HEK293 (cell line): ENCODE data around the gene PSORS1C1.

Source experiments
- IKZF3 ChIP-seq: fragments of 450-650 bp; IDR thresholded peaks from 2 replicates; pipeline ENCODE4 v1.5.0; 2018; ENCODE audit warnings: missing biosample characterization, mild to moderate bottlenecking, missing genetic modification characterization, moderate library complexity
- KLF16 ChIP-seq: fragments of 450-650 bp; formaldehyde crosslinking; IDR thresholded peaks from 2 replicates; pipeline ENCODE4 v1.5.1; 2017; ENCODE audit warnings: missing biosample characterization, missing genetic modification characterization
- PRDM1 ChIP-seq: fragments of 450-650 bp; formaldehyde crosslinking; IDR thresholded peaks from 2 replicates; pipeline ENCODE4; 2016; ENCODE audit warnings: missing biosample characterization, missing genetic modification characterization
- ZNF24 ChIP-seq: fragments of 450-650 bp; formaldehyde crosslinking; IDR thresholded peaks from 2 replicates; pipeline ENCODE4 v1.5.1; 2016; ENCODE audit warnings: missing biosample characterization, missing genetic modification characterization
- ZNF426 ChIP-seq: fragments of 450-650 bp; formaldehyde crosslinking; IDR thresholded peaks from 2 replicates; pipeline ENCODE4 v1.5.1; 2017; ENCODE audit warnings: missing biosample characterization, missing genetic modification characterization, mild to moderate bottlenecking, inconsistent platforms, moderate library complexity
- ZNF660 ChIP-seq: fragments of 450-650 bp; IDR thresholded peaks from 2 replicates; pipeline ENCODE4 v1.5.1; 2018; ENCODE audit warnings: missing biosample characterization, mild to moderate bottlenecking, missing genetic modification characterization
- ZNF670 ChIP-seq: fragments of 450-650 bp; formaldehyde crosslinking; IDR thresholded peaks from 2 replicates; pipeline ENCODE4 v1.5.1; 2016; ENCODE audit warnings: missing biosample characterization, missing genetic modification characterization, low read depth
- ZNF768 ChIP-seq: fragments of 450-650 bp; formaldehyde crosslinking; IDR thresholded peaks from 2 replicates; pipeline ENCODE4 v1.5.1; 2018; ENCODE audit warnings: missing biosample characterization, mild to moderate bottlenecking, missing genetic modification characterization
- ZNF777 ChIP-seq: fragments of 450-650 bp; formaldehyde crosslinking; IDR thresholded peaks from 2 replicates; pipeline ENCODE4 v1.5.1; 2017; ENCODE audit warnings: missing biosample characterization, missing genetic modification characterization, borderline replicate concordance
- TF ChIP-seq, protein P1 (sequence below): fragments of 450-650 bp; formaldehyde crosslinking; IDR thresholded peaks from 2 replicates; pipeline ENCODE4 v1.5.1; 2016; ENCODE audit warnings: missing biosample characterization, missing genetic modification characterization
- TF ChIP-seq, protein P2 (sequence below): fragments of 450-650 bp; formaldehyde crosslinking; IDR thresholded peaks from 2 replicates; pipeline ENCODE4 v1.5.1; 2016; ENCODE audit warnings: missing biosample characterization, missing genetic modification characterization
- TF ChIP-seq, protein P3 (sequence below): fragments of 450-650 bp; formaldehyde crosslinking; IDR thresholded peaks from 2 replicates; pipeline ENCODE4 v1.5.1; 2017; ENCODE audit warnings: missing biosample characterization, missing genetic modification characterization
- TF ChIP-seq, protein P4 (sequence below): IDR thresholded peaks from 2 replicates; pipeline ENCODE4 v1.6.1; 2011; ENCODE audit warnings: mild to moderate bottlenecking, low read depth, low read length, borderline replicate concordance

DNA sequence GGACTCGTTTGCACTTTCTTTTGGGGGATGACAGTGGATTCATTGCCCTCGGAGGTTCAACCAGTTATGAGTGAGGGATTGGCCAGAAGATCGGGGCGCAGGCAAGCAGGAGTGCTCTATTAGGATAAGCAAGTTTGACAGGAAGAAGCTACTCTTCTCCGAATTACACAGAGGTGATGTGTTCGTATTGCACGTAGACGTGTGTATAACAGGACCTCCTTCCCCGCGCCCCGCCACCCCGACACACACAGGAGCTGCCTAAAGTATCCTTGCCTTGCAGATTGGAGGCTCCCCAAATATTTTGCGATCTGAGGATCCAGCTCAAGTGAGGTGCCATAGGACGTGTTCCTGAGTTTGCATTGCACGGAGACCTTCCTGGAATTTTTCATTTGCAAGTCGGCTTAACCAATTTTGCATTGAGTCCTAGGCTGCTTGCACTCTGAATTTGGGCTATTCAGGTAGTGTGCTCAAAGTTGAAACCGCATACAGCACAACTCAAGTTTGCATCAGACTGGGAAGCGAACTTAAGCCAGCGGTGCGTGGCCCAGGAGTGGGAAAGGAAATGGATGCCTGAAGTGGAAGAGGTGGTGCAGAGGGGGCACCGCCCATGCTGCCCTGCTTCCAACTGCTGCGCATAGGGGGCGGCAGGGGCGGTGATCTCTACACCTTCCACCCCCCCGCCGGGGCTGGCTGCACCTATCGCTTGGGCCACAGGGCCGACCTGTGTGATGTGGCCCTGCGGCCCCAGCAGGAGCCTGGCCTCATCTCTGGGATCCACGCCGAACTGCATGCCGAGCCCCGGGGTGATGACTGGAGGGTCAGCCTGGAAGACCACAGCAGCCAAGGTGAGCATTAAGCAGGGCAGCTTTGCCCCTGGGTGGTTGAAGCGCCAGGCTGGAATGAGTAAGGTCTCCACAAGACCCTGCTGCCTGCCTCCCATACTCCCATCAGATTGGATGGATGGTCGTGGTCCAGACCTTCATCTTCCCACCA is 44.6 kb downstream of the PSORS1C1 start:
- no peak for TF ChIP-seq ZNF670
- TF ChIP-seq, protein P1, sequence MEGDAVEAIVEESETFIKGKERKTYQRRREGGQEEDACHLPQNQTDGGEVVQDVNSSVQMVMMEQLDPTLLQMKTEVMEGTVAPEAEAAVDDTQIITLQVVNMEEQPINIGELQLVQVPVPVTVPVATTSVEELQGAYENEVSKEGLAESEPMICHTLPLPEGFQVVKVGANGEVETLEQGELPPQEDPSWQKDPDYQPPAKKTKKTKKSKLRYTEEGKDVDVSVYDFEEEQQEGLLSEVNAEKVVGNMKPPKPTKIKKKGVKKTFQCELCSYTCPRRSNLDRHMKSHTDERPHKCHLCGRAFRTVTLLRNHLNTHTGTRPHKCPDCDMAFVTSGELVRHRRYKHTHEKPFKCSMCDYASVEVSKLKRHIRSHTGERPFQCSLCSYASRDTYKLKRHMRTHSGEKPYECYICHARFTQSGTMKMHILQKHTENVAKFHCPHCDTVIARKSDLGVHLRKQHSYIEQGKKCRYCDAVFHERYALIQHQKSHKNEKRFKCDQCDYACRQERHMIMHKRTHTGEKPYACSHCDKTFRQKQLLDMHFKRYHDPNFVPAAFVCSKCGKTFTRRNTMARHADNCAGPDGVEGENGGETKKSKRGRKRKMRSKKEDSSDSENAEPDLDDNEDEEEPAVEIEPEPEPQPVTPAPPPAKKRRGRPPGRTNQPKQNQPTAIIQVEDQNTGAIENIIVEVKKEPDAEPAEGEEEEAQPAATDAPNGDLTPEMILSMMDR (tag by site-specific recombination) = peak; percentile 87
- no peak for TF ChIP-seq ZNF768
- TF ChIP-seq IKZF3 (tag by site-specific recombination) = peak; percentile 53; the same call in 1 of the 2 replicates
- no peak for TF ChIP-seq ZNF24
- TF ChIP-seq ZNF777 (tag by site-specific recombination) = no peak
- TF ChIP-seq ZNF426 (tag by site-specific recombination) = no peak
- TF ChIP-seq, protein P2, sequence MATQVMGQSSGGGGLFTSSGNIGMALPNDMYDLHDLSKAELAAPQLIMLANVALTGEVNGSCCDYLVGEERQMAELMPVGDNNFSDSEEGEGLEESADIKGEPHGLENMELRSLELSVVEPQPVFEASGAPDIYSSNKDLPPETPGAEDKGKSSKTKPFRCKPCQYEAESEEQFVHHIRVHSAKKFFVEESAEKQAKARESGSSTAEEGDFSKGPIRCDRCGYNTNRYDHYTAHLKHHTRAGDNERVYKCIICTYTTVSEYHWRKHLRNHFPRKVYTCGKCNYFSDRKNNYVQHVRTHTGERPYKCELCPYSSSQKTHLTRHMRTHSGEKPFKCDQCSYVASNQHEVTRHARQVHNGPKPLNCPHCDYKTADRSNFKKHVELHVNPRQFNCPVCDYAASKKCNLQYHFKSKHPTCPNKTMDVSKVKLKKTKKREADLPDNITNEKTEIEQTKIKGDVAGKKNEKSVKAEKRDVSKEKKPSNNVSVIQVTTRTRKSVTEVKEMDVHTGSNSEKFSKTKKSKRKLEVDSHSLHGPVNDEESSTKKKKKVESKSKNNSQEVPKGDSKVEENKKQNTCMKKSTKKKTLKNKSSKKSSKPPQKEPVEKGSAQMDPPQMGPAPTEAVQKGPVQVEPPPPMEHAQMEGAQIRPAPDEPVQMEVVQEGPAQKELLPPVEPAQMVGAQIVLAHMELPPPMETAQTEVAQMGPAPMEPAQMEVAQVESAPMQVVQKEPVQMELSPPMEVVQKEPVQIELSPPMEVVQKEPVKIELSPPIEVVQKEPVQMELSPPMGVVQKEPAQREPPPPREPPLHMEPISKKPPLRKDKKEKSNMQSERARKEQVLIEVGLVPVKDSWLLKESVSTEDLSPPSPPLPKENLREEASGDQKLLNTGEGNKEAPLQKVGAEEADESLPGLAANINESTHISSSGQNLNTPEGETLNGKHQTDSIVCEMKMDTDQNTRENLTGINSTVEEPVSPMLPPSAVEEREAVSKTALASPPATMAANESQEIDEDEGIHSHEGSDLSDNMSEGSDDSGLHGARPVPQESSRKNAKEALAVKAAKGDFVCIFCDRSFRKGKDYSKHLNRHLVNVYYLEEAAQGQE (tag by site-specific recombination) = no peak
- TF ChIP-seq PRDM1 = no peak
- 0 out of 2 replicates have a peak, but pooled peaks have one; percentile 18 for TF ChIP-seq ZNF660
- peak; percentile 73 for TF ChIP-seq KLF16 (tag by site-specific recombination)
- TF ChIP-seq, protein P3, sequence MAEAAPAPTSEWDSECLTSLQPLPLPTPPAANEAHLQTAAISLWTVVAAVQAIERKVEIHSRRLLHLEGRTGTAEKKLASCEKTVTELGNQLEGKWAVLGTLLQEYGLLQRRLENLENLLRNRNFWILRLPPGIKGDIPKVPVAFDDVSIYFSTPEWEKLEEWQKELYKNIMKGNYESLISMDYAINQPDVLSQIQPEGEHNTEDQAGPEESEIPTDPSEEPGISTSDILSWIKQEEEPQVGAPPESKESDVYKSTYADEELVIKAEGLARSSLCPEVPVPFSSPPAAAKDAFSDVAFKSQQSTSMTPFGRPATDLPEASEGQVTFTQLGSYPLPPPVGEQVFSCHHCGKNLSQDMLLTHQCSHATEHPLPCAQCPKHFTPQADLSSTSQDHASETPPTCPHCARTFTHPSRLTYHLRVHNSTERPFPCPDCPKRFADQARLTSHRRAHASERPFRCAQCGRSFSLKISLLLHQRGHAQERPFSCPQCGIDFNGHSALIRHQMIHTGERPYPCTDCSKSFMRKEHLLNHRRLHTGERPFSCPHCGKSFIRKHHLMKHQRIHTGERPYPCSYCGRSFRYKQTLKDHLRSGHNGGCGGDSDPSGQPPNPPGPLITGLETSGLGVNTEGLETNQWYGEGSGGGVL (tag by site-specific recombination) = peak; percentile 84
- TF ChIP-seq, protein P4, sequence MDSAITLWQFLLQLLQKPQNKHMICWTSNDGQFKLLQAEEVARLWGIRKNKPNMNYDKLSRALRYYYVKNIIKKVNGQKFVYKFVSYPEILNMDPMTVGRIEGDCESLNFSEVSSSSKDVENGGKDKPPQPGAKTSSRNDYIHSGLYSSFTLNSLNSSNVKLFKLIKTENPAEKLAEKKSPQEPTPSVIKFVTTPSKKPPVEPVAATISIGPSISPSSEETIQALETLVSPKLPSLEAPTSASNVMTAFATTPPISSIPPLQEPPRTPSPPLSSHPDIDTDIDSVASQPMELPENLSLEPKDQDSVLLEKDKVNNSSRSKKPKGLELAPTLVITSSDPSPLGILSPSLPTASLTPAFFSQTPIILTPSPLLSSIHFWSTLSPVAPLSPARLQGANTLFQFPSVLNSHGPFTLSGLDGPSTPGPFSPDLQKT = no peak
